Thyroid gland (tissue), 4 donors: ENCODE results near the gene IQSEC3. TPM values are rescaled to one million over a fixed set of nuclear protein-coding genes. Genes with fewer than 3 reads are reported as not detected.
"Not testable (repeated sequence)": the region's sequence is repeated elsewhere in the genome, so short reads cannot be mapped to it uniquely, and the experiment has no call there.

Source experiments
- DNase-seq, 2 donors: peaks; one replicate each; pipeline ENCODE4 v3.0.0-alpha.2; 2019
- H3K27ac ChIP-seq, 3 donors: fragments of 200-600 bp; sonication (generic); 1 replicate in 2 of 3; 2 replicates in 1 of 3; pipeline ENCODE4 v1.5.1; 2016 to 2019; ENCODE audit warnings: mild to moderate bottlenecking in 1 of 3, moderate library complexity in 1 of 3
- H3K27me3 ChIP-seq: fragments of 200-600 bp; sonication (generic); one replicate; pipeline ENCODE4 v1.5.1; 2019
- H3K36me3 ChIP-seq, 2 donors: fragments of 200-600 bp; sonication (generic); one replicate each; pipeline ENCODE4 v1.5.1; 2016 to 2019
- H3K4me1 ChIP-seq, 2 donors: fragments of 200-600 bp; sonication (generic); one replicate each; pipeline ENCODE4 v1.5.1; 2017 to 2019
- H3K4me3 ChIP-seq, 3 donors: fragments of 200-600 bp; sonication (generic); replicated peaks in 1 of 3; 1 replicate in 2 of 3; 2 replicates in 1 of 3; pipeline ENCODE4 v1.5.1; 2016; ENCODE audit warnings: mild to moderate bottlenecking in 1 of 3
- H3K9me3 ChIP-seq: fragments of 200-600 bp; sonication (generic); one replicate; pipeline ENCODE4 v1.5.1; 2017
- POLR2A ChIP-seq, 2 donors: fragments of 450-650 bp; IDR thresholded peaks; one replicate each; pipeline ENCODE4 v1.6.1; 2017; ENCODE audit warnings: antibody characterized with exemption in 2 of 2, mild to moderate bottlenecking in 2 of 2, moderate library complexity in 1 of 2
- WGBS, 2 donors: methylation state at CpG; one replicate each; pipeline ENCODE4 v1.1.5; 2017; 5-methylcytosine and 5-hydroxymethylcytosine counted together
- intact Hi-C: fragments of 100-400 bp; cut with DNase I; formaldehyde crosslinking; loops from one replicate; pipeline ENCODE4 v1.15.1; 2023
- total RNA-seq, 4 donors: library from RNA; depleted of rRNA; stranded (reverse); fragments of >200 nt; gene quantifications; one replicate each; pipeline ENCODE4 v1.2.3, GENCODE V29; 2016
- TF ChIP-seq, protein P1 (sequence below), 6 experiments: fragments of 200-600 bp in 3 of 6; fragments of 450-650 bp in 3 of 6; sonication (generic) in 3 of 6; IDR thresholded peaks; one replicate each; pipeline ENCODE4 v1.5.1; 2016 to 2019; ENCODE audit warnings: antibody characterized with exemption in 6 of 6, mild to moderate bottlenecking in 2 of 6, inconsistent platforms in 1 of 6, moderate library complexity in 1 of 6

IQSEC3 gene
- total RNA-seq, 4 donors from 2014 or later: 0.27 to 1.3 (median 1.0) TPM

DNA sequence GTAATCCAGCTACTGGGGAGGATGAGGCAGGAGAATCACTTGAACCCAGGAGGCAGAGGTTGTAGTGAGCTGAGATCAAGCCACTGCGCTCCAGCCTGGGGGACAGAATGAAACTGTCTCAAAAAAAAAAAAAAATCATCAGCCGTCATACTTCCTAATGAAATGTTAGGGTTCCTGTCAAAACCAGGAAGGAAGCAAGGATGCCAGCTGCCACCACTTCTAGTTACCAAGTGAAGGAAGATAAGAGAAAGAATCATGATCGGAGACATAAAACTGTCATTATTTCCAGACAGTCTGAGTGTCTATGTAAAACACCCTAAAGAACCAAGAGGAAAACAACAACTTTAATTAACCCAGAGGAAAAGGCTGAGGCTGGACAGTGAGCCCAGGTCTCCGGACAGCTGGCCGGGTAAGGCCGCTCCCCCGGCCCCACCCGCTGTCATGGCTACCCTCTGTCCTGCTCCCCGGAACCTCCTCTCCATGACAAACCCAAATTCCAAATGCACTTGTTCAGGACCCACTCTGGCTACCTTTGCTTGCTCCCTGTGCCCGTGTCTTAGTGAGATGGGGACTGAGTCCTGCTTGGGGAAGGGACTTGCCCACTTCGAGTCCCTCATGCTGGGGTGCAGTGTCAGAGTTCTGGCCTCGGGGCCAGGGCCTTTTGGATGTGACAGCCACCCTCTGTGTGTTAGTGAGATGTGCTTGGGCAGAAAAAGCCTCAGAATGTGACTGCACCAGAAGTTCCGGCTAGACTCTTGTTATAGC, 118.4 kb downstream of the IQSEC3 start:
- H3K27me3 ChIP-seq: no peaks in the 10 kb centered on the region
- TF ChIP-seq POLR2A (IDR thresholded peaks at IDR 0.05): no peak
- TF ChIP-seq, protein P1, sequence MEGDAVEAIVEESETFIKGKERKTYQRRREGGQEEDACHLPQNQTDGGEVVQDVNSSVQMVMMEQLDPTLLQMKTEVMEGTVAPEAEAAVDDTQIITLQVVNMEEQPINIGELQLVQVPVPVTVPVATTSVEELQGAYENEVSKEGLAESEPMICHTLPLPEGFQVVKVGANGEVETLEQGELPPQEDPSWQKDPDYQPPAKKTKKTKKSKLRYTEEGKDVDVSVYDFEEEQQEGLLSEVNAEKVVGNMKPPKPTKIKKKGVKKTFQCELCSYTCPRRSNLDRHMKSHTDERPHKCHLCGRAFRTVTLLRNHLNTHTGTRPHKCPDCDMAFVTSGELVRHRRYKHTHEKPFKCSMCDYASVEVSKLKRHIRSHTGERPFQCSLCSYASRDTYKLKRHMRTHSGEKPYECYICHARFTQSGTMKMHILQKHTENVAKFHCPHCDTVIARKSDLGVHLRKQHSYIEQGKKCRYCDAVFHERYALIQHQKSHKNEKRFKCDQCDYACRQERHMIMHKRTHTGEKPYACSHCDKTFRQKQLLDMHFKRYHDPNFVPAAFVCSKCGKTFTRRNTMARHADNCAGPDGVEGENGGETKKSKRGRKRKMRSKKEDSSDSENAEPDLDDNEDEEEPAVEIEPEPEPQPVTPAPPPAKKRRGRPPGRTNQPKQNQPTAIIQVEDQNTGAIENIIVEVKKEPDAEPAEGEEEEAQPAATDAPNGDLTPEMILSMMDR (IDR thresholded peaks at IDR 0.05): no peak
- DNase-seq: no peak
- no peaks in the 10 kb centered on the region for H3K36me3 ChIP-seq
- no peak overlapping the region for H3K27ac ChIP-seq
- intact Hi-C loops: no loop called here
- H3K4me1 ChIP-seq: peaks cover 9 to 16% of the 10 kb centered on the region in 2 donors
- WGBS, 2 donors: 80 to 81% methylated on average over 11 to 13 of the region's 13 CpGs
- H3K9me3 ChIP-seq: no peaks in the 10 kb centered on the region
- H3K4me3 ChIP-seq: no peak overlapping the region

DNA sequence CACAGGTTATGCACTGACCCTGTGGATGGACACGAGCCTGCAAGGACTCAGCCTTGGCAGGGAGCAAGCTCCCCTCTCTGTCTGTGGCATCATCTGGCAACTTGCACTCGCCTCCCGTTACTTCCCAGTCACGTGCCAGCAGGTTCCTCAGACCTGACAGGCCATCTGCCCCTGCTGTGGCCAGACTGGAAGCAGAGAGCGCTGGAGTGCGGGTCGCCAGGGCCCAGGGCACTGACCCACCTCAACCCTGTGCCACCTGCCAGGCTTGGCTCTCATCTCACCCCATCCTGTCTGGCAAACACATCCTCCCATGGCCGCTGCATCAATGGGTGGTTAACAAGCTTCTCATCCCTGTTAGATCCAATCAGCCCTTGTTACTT, 119.0 kb downstream of the IQSEC3 start:
- Histone ChIP-seq H3K4me3 (no peak overlapping the region), H3K4me1 (peaks cover 9 to 12% of the 10 kb centered on the region in 2 donors), H3K9me3 (no peaks in the 10 kb centered on the region), H3K36me3 (no peaks in the 10 kb centered on the region), H3K27me3 (no peaks in the 10 kb centered on the region), H3K27ac (no peak overlapping the region)
- WGBS, 2 donors: 89 to 100% methylated on average over 1 to 7 of the region's 8 CpGs
- no peak for TF ChIP-seq POLR2A (IDR thresholded peaks at IDR 0.05)
- TF ChIP-seq, protein P1 (IDR thresholded peaks at IDR 0.05): no peak
- intact Hi-C loops: no loop called here
- no peak for DNase-seq

DNA sequence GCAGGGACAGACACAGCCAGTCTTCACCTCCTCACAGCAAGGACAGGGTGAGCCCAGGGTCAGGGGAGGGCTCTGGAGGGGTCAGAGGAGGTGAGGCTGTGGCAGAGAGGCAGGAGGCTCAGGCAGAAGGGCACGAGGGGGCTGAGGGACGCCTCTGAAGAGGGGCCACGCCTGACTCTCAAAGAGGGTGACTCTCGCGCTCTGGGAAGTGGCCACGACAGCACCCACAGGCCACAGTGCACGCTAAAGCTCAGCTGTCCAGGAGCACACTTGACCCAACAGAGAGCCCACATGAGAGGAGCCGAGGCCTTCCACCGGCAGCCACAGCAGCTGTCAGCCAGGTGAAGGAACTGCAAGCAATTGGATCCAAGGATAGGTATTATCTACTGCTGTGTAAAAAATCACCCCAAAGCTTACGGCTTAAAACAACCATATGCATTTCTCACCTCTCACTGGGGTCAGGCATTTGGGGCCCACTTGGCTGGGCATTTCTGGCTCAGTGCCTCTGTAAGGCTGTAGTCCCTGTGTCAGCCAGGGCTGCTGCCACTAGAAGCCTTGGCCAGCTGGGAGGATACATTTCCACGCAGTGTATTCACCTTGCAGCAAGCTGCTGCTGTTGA, 119.5 kb downstream of the IQSEC3 start:
- DNase-seq: no peak
- no peaks in the 10 kb centered on the region for H3K36me3 ChIP-seq
- no peaks in the 10 kb centered on the region for H3K27me3 ChIP-seq
- TF ChIP-seq POLR2A (IDR thresholded peaks at IDR 0.05): no peak
- TF ChIP-seq, protein P1 (IDR thresholded peaks at IDR 0.05): no peak
- peaks cover 9 to 11% of the 10 kb centered on the region in 2 donors for H3K4me1 ChIP-seq
- H3K9me3 ChIP-seq: no peaks in the 10 kb centered on the region
- intact Hi-C loops: no loop called here
- WGBS, 2 donors: 81 to 83% methylated on average over 9 to 11 of the region's 11 CpGs
- H3K4me3 ChIP-seq: no peak overlapping the region
- H3K27ac ChIP-seq: no peak overlapping the region

DNA sequence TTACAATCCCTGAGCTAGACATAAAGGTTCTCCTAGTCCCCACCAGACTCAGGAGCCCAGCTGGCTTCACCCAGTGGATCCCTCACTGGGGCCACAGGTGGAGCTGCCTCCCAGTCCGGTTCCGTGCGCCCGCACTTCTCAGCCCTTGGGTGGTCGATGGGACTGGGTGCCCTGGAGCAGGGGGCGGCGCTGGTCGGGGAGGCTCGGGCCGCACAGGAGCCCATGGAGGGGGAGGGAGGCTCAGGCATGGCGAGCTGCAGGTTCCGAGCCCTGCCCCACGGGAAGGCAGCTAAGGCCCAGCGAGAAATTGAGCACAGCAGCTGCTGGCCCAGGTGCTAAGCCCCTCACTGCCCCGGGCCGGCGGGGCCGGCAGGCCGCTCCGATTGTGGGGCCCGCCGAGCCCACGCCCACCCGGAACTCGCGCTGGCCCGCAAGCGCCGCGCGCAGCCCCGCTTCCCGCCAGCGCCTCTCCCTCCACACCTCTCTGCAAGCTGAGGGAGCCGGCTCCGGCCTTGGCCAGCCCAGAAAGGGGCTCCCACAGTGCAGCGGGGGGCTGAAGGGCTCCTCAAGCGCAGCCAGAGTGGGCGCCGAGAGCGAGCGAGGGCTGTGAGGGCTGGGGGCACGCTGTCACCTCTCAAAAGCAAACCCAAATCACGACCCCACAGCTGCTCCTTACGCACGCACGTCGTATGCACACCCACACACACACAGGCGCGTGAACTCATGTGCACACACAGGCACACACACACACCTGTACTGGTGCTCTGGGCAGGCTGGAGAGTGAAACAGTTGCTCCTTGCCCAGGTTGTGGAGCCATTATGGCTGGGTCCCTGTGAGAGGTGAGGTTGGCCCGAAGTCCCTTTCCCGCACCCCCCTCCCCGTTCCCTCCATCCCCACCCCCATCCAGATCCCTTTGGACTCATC, 121.7 kb downstream of the IQSEC3 start:
- DNase-seq, H3K27ac ChIP-seq, H3K27me3 ChIP-seq, intact Hi-C loops, H3K36me3 ChIP-seq, H3K9me3 ChIP-seq: not testable (repeated sequence)
- Histone ChIP-seq H3K4me3 (peak overlapping the region in 2 of 3 donors; percentile 25 to 55), H3K4me1 (peaks cover 9 to 12% of the 10 kb centered on the region in 2 donors)
- 60 to 90% methylated on average over 18 to 25 of the region's 53 CpGs for WGBS, 2 donors

DNA sequence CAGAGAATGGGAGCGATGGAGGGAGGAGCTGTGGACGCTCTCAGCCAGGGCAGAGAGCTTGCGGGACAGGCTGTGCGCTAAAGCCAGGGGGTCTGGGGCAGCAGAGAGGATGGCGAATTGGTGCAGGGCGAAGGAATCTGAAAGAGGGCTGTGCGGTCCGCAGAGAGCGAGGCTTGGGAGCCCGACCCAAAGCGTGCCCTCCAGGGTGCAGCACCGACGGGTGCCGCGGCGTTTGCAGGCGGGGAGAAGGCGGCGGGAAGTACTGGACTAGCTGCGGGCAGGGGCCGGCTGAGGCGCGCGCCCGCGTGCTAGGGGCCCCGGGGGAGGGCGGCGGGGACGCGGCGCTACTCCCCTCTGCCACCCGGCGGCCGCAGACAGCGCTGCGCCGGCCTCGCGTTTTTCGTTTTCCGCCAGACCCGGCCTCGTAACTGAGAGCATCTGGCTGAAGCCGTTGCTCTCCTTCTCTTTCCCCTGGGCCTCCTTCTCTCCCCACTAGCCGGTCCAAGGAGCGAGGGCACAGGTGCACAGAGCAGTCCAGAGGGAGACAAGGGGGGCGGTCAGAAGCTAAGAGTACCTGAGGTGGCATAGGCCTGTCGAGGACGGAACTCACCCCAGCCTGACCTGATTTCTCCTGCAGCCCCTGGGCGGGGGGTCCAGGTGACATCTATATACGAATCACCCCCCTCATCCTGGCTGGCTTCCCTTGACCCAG, 122.5 kb downstream of the IQSEC3 start:
- H3K27ac ChIP-seq: no peak overlapping the region
- H3K27me3 ChIP-seq: no peaks in the 10 kb centered on the region
- intact Hi-C loops: no loop called here
- peaks cover 9 to 20% of the 10 kb centered on the region in 2 donors for H3K4me1 ChIP-seq
- peak; percentile 57 to 67 for DNase-seq
- TF ChIP-seq, protein P1 (IDR thresholded peaks at IDR 0.05): peak in 5 of 6 experiments; percentile 28 to 98 (median 86)
- no peak for TF ChIP-seq POLR2A (IDR thresholded peaks at IDR 0.05)
- H3K4me3 ChIP-seq: peak overlapping the region in 2 of 3 donors; percentile 25 to 55
- H3K36me3 ChIP-seq: no peaks in the 10 kb centered on the region
- no peaks in the 10 kb centered on the region for H3K9me3 ChIP-seq
- 22 to 24% methylated on average over 18 to 19 of the region's 52 CpGs for WGBS, 2 donors
